ENCODE results near the gene HHIP.

DNA sequence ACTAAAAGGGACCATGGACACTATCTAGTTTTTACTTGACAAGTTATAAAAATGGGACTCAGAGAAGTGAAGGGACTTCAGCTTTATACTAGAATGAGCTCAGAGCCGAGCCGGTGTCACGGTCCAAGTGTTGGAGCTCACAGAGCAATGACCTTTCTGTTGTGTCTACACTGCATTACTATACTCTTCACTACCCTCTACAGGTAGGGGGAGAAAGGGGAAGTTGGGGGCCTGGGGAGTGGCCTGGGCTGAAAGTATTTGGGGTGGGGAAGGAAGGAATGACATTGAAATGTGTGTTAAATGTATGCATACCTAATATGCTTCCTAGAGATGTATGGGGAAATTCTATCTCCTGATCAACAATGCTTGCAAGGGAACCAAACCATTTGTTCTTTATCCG lies 48.8 kb upstream of the HHIP start:
- TF ChIP-seq, protein P1, sequence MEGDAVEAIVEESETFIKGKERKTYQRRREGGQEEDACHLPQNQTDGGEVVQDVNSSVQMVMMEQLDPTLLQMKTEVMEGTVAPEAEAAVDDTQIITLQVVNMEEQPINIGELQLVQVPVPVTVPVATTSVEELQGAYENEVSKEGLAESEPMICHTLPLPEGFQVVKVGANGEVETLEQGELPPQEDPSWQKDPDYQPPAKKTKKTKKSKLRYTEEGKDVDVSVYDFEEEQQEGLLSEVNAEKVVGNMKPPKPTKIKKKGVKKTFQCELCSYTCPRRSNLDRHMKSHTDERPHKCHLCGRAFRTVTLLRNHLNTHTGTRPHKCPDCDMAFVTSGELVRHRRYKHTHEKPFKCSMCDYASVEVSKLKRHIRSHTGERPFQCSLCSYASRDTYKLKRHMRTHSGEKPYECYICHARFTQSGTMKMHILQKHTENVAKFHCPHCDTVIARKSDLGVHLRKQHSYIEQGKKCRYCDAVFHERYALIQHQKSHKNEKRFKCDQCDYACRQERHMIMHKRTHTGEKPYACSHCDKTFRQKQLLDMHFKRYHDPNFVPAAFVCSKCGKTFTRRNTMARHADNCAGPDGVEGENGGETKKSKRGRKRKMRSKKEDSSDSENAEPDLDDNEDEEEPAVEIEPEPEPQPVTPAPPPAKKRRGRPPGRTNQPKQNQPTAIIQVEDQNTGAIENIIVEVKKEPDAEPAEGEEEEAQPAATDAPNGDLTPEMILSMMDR (IDR thresholded peaks at IDR 0.05): no peak
- TF ChIP-seq POLR2A (IDR thresholded peaks at IDR 0.05): no peak
